Endodermal cell (in vitro differentiated cells): ENCODE data around the gene ADAM20. TPM values are rescaled to one million over a fixed set of nuclear protein-coding genes. Genes with fewer than 3 reads are reported as not detected.

Experiments used
- DNase-seq: peaks from one replicate; pipeline ENCODE4 v3.0.0-alpha.2; 2017
- H3K27ac ChIP-seq: 2 replicates; pipeline ENCODE4 v1.5.1; 2013; ENCODE audit warnings: mild to moderate bottlenecking, low read depth, low read length, moderate library complexity
- H3K27me3 ChIP-seq: 2 replicates; pipeline ENCODE4 v1.6.1; 2013; ENCODE audit warnings: mild to moderate bottlenecking, low read length, moderate library complexity; ENCODE audit not compliant: insufficient read depth, control insufficient read depth, poor library complexity, severe bottlenecking
- H3K36me3 ChIP-seq: 2 replicates; pipeline ENCODE4 v1.7.0; 2013; ENCODE audit warnings: mild to moderate bottlenecking, low read length, moderate library complexity; ENCODE audit not compliant: control insufficient read depth, insufficient read depth
- H3K4me1 ChIP-seq: one replicate; pipeline ENCODE4 v1.7.0; 2013; ENCODE audit warnings: low read length; ENCODE audit not compliant: control insufficient read depth, insufficient read depth
- H3K4me3 ChIP-seq: 2 replicates; pipeline ENCODE4 v1.5.1; 2013; ENCODE audit warnings: mild to moderate bottlenecking, low read length, moderate library complexity
- H3K9ac ChIP-seq: 2 replicates; pipeline ENCODE4 v1.6.1; 2013; ENCODE audit warnings: mild to moderate bottlenecking, low read length, moderate library complexity; ENCODE audit not compliant: poor library complexity, severe bottlenecking; ENCODE audit errors: extremely low read depth
- H3K9me3 ChIP-seq: 2 replicates; pipeline ENCODE4 v1.6.1; 2013; ENCODE audit warnings: mild to moderate bottlenecking, low read length, moderate library complexity; ENCODE audit not compliant: control insufficient read depth
- H3K27ac Mint-ChIP-seq: 2 replicates; pipeline ENCODE4 v1.8.0; 2020; ENCODE audit warnings: mixed read lengths
- H3K27me3 Mint-ChIP-seq: 2 replicates; pipeline ENCODE4 v1.8.0; 2021; ENCODE audit warnings: mild to moderate bottlenecking, mixed read lengths; ENCODE audit not compliant: insufficient read depth
- H3K36me3 Mint-ChIP-seq: 2 replicates; pipeline ENCODE4 v1.8.0; 2020; ENCODE audit warnings: low read depth, mixed read lengths
- H3K4me1 Mint-ChIP-seq: 2 replicates; pipeline ENCODE4 v1.8.0; 2020; ENCODE audit warnings: mixed read lengths
- H3K4me3 Mint-ChIP-seq: 2 replicates; pipeline ENCODE4 v1.8.0; 2020; ENCODE audit warnings: mild to moderate bottlenecking, moderate library complexity, mixed read lengths
- H3K9me3 Mint-ChIP-seq: 2 replicates; pipeline ENCODE4 v1.8.0; 2020; ENCODE audit warnings: mild to moderate bottlenecking, mixed read lengths
- WGBS, 2 experiments: methylation state at CpG; one replicate each; pipeline versions ENCODE4 v1.1.5 to v1.1.7; 2013; ENCODE audit warnings: missing lambda C conversion rate in 2 of 2, mixed read lengths in 1 of 2; ENCODE audit not compliant: insufficient coverage in 1 of 2, insufficient read length in 1 of 2; 5-methylcytosine and 5-hydroxymethylcytosine counted together
- total RNA-seq, 2 donors: library from RNA; stranded (reverse); fragmentation: NEBNext Ultra II Directional in 1 of 2; extraction: Animal tissue kit (Norgen Biotek cat#: 25700) in 1 of 2; gene quantifications; 2 replicates in 1 of 2; 3 replicates in 1 of 2; pipeline ENCODE4 v1.2.1, GENCODE V29; 2021
- TF ChIP-seq, protein P1 (sequence below): fragments of 200-600 bp; sonication (generic); conservative IDR thresholded peaks from 2 replicates; pipeline ENCODE4 v1.5.0; 2021; ENCODE audit warnings: antibody characterized with exemption, mild to moderate bottlenecking

ADAM20 gene
- total RNA-seq, 2 donors from 2014 or later = 1.6 to 1.7 TPM

DNA sequence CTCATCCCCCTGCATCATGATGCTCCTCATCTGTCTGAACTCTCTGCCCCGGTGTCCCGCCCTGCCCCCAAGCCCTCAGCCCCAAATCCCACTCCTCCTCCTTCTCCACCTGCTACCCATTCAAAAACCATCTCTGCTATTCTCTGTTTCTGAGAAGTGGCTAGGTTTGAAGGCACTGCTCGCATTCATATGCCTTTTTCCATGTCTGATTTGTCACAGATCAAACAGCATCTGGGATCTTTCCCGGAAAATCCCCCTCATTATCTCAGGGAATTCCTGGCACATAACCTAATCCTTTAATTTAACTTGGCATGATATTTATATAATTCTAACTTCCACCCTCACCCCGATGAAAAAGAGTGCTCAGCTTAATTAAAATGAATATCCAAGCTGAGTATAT lies 3.3 kb upstream of the ADAM20 start:
- Mint-ChIP-seq H3K27me3 (no peaks in the 10 kb centered on the region), H3K27ac (no peak overlapping the region), H3K4me3 (no peak overlapping the region), H3K9me3 (peaks cover 66% of the 10 kb centered on the region), H3K36me3 (peaks cover 56% of the 10 kb centered on the region), H3K4me1 (no peaks in the 10 kb centered on the region)
- Histone ChIP-seq H3K36me3 (peaks cover 6% of the 10 kb centered on the region), H3K27ac (no peak overlapping the region), H3K9me3 (peaks cover 46% of the 10 kb centered on the region), H3K4me1 (no peaks in the 10 kb centered on the region), H3K9ac (no peak overlapping the region), H3K4me3 (no peak overlapping the region), H3K27me3 (no peaks in the 10 kb centered on the region)
- 82 to 83% methylated on average over 5 of the region's 5 CpGs for WGBS, 2 experiments
- DNase-seq = no peak
- TF ChIP-seq, protein P1, sequence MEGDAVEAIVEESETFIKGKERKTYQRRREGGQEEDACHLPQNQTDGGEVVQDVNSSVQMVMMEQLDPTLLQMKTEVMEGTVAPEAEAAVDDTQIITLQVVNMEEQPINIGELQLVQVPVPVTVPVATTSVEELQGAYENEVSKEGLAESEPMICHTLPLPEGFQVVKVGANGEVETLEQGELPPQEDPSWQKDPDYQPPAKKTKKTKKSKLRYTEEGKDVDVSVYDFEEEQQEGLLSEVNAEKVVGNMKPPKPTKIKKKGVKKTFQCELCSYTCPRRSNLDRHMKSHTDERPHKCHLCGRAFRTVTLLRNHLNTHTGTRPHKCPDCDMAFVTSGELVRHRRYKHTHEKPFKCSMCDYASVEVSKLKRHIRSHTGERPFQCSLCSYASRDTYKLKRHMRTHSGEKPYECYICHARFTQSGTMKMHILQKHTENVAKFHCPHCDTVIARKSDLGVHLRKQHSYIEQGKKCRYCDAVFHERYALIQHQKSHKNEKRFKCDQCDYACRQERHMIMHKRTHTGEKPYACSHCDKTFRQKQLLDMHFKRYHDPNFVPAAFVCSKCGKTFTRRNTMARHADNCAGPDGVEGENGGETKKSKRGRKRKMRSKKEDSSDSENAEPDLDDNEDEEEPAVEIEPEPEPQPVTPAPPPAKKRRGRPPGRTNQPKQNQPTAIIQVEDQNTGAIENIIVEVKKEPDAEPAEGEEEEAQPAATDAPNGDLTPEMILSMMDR = no peak

DNA sequence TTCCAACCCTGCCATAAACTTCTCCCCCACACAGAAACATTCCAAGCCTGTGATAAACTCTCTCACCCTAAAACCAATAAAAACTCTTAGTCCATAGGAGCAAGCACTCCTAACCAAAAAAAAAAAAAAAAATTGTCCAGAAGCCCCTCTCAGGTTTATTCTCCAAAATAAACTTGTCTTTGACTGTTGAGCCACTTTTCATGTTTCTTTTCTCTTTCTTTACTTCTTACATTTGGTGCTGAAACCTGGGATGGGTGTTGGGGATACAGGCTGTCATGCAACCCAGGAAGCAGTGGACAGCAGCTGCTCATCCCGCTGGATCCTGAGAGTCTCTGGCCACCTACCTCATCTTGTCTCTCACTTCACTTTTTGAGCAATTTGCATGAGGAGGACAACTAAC lies 2.0 kb upstream of the ADAM20 start:
- Mint-ChIP-seq H3K27ac (no peak overlapping the region), H3K4me1 (no peaks in the 10 kb centered on the region), H3K9me3 (peaks cover 62% of the 10 kb centered on the region), H3K4me3 (no peak overlapping the region), H3K27me3 (no peaks in the 10 kb centered on the region), H3K36me3 (peaks cover 56% of the 10 kb centered on the region)
- Histone ChIP-seq H3K27ac (no peak overlapping the region), H3K4me1 (no peaks in the 10 kb centered on the region), H3K9ac (no peak overlapping the region), H3K9me3 (peaks cover 41% of the 10 kb centered on the region), H3K27me3 (no peaks in the 10 kb centered on the region), H3K4me3 (no peak overlapping the region), H3K36me3 (peaks cover 6% of the 10 kb centered on the region)
- 94% methylated on average over 1 of the region's 1 CpG; no CpG with 5 or more reads in 1 of the 2 experiments for WGBS, 2 experiments
- DNase-seq = no peak
- TF ChIP-seq, protein P1 = no peak

DNA sequence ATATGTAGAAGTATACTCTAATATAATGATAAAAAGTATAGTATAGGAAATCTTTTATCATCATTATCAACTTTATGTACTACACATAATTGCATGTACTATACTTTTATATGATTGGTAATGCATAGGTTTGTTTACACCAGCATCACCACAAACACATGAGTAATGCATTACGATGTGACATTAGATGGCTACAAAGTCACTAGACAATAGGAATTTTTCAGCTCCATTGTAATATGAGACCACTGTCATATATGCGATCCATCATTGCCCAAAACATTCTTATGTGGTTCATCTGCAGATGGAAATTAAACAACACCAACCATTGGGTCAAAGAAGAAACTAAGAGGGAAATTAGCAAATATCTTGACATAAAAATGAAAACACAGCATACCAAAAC lies 4.4 kb downstream of the ADAM20 start:
- WGBS, 2 experiments = 88 to 100% methylated on average over 1 to 2 of the region's 2 CpGs
- TF ChIP-seq, protein P1 = no peak
- H3K4me3 Mint-ChIP-seq = no peak overlapping the region
- Histone ChIP-seq H3K36me3 (no peaks in the 10 kb centered on the region), H3K9me3 (peaks cover 12% of the 10 kb centered on the region), H3K4me1 (no peaks in the 10 kb centered on the region), H3K27ac (no peak overlapping the region), H3K9ac (no peak overlapping the region), H3K4me3 (no peak overlapping the region), H3K27me3 (no peaks in the 10 kb centered on the region)
- H3K36me3 Mint-ChIP-seq = peaks cover 23% of the 10 kb centered on the region
- H3K4me1 Mint-ChIP-seq = peaks cover 6% of the 10 kb centered on the region
- no peak overlapping the region for H3K27ac Mint-ChIP-seq
- H3K27me3 Mint-ChIP-seq = no peaks in the 10 kb centered on the region
- peaks cover 16% of the 10 kb centered on the region for H3K9me3 Mint-ChIP-seq
- no peak for DNase-seq
